NCI-H1092 (cell line): ENCODE measurements around the gene CUX1.
"Not testable (repeated sequence)": the region's sequence is repeated elsewhere in the genome, so short reads cannot be mapped to it uniquely, and the experiment has no call there.

Experiments used
- DNase-seq: peaks from one replicate; lab custom pipeline; 2025; lab: John Stamatoyannopoulos, UW

Gene CUX1

GRCh38 chr7:102045681-102046372, 228.4 kb downstream of the CUX1 start:
- DNase-seq: no peak

DNA sequence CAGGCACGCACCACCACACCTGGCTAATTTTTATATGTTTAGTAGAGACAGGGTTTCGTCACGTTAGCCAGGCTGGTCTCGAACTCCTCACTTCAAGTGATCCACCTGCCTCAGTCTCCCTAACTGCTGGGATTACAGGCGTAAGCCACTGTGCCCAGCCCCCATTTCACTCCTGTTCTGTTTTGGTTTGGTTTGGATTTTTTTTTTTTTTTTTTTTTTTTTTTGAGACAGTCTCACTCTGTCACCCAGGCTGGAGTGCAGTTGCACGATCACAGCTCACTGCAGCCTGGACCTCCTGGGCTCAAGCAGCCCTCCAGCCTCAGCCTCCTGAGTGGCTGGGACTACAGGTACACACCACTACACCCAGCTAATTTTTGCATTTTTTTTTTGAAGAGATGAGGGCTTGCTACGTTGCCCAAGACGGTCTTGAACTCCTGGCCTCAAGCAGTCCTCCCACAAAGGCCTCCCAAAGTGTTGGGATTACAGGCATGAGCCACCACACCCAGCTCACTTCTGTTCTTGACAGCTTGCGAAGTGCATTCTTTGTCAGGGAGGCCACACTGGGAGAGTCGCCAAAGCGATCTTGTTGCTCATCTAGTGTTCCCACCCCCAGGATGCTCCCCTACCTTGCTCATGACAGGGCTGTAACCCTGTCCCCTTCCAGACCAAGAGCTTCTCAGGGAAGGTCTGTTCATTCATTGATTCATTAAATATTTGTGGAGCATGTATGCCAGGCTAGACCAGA, 229.1 kb downstream of the CUX1 start:
- no peak for DNase-seq

DNA sequence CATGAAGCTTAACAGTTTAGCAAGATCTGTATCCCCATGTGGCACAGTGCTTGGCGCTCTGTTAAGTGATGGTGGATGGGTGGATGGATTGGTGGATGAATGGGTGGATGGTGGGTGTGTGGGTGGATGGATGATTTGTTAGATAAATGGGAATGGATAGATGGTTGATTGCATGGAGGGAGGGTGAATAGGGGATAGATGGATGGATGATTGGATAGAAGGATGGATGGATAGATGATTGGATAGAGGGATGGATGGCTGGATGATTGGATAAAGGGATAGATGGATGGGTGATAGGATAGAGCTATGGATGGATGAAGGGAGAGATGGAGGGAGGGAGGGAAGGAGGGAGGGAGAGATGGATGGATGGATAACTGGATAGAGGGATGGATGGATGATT, 229.7 kb downstream of the CUX1 start:
- DNase-seq: no peak

DNA sequence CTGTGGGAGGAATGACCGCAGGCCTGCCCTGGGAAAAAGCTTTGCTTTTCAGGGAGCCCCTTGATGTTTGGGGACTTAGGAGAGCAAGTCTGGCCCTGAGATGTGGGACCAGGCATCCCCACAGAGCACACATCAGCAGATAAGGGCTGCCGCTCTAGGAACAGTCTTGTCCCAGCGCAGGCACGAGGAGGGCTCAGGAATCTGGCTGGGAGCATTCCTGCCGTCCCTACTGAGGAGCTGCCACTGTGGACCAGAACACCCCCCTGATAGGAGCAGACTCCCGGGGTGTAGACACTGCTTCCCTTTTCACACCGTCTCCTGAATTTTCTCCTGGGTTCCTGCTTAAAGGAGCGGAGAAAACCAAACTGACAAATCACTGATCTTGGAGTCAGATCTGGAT, 232.3 kb downstream of the CUX1 start:
- DNase-seq: no peak

- DNase-seq: no peak
These were observed 233.5 kb downstream of the CUX1 start for GRCh38 chr7:102050864-102051460.

GRCh38 chr7:102051736-102052135, 234.3 kb downstream of the CUX1 start:
- DNase-seq: not testable (repeated sequence)

- DNase-seq: no peak
These were observed 236.7 kb downstream of the CUX1 start for GRCh38 chr7:102054158-102054557.

- DNase-seq: no peak
These were observed 238.0 kb downstream of the CUX1 start for GRCh38 chr7:102055181-102055976.

DNA sequence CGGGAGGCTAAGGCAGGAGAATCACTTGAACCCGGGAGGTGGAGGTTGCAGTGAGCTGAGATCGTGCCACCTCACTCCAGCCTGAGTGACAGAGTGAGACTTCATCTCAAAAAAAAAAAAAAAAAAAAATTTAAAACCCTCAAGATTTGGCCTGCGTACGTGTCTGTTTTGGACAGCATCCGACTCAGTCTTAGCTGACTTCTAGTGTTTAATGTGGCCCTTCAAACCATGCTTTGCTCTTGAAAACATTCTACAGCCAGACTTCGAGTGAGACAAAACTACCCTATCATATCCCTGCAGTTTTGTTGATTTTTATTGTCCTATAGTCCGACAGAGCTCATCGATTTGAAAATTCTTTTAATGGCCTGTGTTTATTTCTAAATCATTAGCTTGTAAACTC, 242.1 kb downstream of the CUX1 start:
- DNase-seq: no peak

DNA sequence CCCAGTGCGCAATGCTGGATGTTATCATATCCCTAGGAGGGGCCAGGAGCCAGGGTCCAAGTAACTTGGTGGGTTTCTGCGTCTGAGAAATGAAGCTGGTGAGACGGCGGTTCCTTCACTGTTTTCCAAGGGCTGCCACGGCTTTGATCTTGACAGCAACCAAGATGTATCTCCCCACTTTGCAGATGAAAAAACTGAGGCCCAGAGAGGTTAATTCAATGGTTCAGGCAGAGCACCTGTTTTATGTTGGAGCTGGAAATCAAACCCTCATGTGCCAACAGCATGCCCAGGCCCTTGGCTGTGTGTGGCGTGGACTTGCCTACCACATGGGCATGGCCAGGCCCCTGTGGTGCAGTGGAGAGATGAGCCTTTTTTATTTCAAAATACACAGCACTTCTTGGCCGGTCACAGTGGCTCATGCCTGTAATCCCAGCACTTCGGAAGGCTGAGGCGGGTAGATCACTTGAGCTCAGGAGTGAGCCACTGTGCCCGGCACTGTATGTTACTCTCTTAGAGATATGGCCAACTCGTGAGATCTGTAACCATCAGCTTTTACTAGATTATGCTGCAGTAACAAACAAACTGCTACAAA, 244.0 kb downstream of the CUX1 start:
- DNase-seq: no peak

DNA sequence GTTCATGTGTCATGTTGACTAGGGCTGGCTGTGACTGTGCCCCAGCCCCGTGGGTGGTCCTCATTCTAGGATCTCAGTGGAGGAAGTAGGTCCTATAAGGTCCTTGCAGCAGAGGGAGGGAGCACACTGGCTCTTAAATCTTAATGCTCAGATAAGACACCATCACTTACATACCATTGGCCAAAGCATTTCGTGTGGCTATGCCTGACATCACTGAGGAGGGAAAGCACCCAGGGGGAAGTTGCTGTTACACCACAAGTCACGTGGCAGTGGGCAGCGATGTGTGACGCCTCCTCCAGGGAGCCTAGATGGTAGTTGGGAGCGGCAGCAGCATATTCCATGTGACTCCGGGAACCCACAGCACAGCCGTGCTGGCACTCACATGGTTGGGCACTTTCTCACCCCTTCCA, 244.6 kb downstream of the CUX1 start:
- no peak for DNase-seq

DNA sequence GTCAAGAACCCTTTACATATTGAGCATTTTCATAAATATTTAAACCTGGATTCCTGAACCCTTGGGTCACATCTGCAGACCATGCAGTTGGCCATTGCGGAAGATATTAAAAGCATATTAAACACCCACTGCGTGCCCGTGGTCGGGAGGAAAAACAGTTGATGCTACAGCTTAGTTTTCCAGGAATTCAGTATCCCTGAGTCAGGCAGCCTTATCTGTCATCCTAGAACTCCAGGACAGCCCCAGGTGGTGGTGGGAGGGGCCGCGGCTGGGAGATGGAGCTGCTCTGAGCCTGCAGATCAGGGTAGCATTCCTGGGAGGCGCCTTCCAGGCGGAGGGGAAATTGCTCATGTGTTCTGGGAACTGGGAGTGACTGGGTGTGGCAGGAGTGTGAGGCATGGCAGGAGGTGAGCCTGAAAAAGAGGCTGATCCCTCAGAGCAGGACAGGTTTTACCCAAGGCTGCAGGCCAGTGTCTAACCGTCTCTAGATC, 246.3 kb downstream of the CUX1 start:
- no peak for DNase-seq

- DNase-seq: no peak
These were observed 247.1 kb downstream of the CUX1 start for GRCh38 chr7:102064361-102065025.

GRCh38 chr7:102065226-102065625, 247.8 kb downstream of the CUX1 start:
- no peak for DNase-seq

GRCh38 chr7:102066476-102066875, 249.1 kb downstream of the CUX1 start:
- DNase-seq: no peak

DNA sequence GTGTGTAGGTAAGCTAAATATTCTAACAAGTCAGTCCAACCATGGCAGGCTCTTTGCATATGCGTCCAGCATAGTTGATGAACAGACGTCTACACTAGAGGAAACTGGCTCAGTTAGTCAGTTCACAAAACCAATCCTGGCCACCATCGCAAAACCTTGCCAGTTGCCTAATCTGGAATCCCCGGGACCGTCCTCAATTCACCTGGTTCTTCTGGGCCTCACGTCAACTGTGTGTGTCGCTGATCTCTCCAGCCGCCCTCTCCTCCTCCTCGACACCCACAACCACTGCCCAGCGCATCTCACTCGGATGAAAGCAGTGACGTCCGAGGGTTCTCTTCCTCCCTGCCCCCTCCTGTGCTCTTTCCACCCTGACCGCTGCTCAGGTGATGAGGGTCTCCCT, 251.4 kb downstream of the CUX1 start:
- DNase-seq: no peak

GRCh38 chr7:102069931-102070629, 252.7 kb downstream of the CUX1 start:
- DNase-seq: no peak

- DNase-seq: no peak
These were observed 254.6 kb downstream of the CUX1 start for GRCh38 chr7:102072003-102072402.

DNA sequence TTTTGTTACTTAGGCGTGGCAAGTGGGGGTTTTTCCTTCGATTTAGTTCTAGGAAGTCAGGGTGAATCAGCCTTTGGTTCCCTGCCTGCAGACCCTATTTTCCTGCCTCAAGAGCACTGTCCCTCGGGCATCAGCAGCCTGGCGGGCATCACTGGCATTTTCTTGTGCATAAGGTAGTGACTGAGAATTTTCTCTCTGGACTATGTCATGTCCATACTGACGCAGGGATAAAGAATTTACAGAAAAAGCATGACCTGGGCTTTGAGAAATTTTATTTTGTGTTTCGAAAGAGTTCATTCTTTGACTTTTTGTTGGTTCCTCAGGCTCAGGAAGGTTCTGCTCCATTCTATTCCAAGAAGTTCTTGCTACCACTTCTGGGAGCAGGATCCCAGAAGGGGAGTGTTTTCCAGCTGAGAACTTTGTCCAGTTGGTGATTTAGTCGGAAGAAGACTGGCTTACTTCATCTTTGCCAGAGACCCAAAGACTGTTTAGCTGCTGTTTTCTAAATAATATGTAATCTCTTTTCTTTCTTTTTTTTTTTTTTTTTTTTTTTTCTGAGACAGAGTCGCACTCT, 255.3 kb downstream of the CUX1 start:
- no peak for DNase-seq
